Liver (tissue), 3 donors: ENCODE data around the gene SIK2.

Experiments
- CTCF ChIP-seq: fragments of 150-350 bp; IDR thresholded peaks from 2 replicates; pipeline ENCODE4 v1.5.1; 2017; ENCODE audit warnings: improper control_type of control experiment, low read depth, low read length; ENCODE audit not compliant: missing input control
- GABPA ChIP-seq, 2 donors: IDR thresholded peaks in 1 of 2; conservative IDR thresholded peaks in 1 of 2; 2 replicates each; pipeline ENCODE4 v1.6.1; 2016; ENCODE audit warnings: antibody characterized with exemption in 2 of 2, mild to moderate bottlenecking in 1 of 2, moderate library complexity in 1 of 2
- TAF1 ChIP-seq: conservative IDR thresholded peaks from 2 replicates; pipeline ENCODE4 v1.6.1; 2016; ENCODE audit warnings: antibody characterized with exemption, mild to moderate bottlenecking
- donor health status: healthy.
- donor health status: healthy.

- TF ChIP-seq CTCF (no peak), TAF1 (no peak), GABPA (IDR thresholded peaks at IDR 0.05 in 1 of 2, conservative IDR thresholded peaks at IDR 0.05 in 1 of 2) (no peak)
Observed at GRCh38 chr11:111627591-111627990, 25.3 kb downstream of the SIK2 start.
